CD4-positive, alpha-beta memory T cell (primary cell): ENCODE data around the gene LARP4B. TPM values are rescaled to one million over a fixed set of nuclear protein-coding genes. Genes with fewer than 3 reads are reported as not detected.

Experiments
- CTCF ChIA-PET: fragments of 350-600 bp; sonication (Branson Sonifier 250); formaldehyde crosslinking; loops from one replicate; lab custom pipeline; 2021; ENCODE audit warnings: inconsistent platforms; ENCODE audit not compliant: partially characterized antibody; lab: Charles Lee
- POLR2A ChIA-PET: fragments of 350-600 bp; sonication (Branson Sonifier 250); formaldehyde crosslinking; loops from one replicate; lab custom pipeline; 2021; ENCODE audit not compliant: partially characterized antibody; lab: Charles Lee
- DNase-seq, 5 donors: peaks; one replicate each; pipeline versions ENCODE4 v3.0.0 to v3.0.0-alpha.2; 2020 to 2022; ENCODE audit warnings: mixed read lengths in 1 of 5
- H3K27ac ChIP-seq: one replicate; pipeline ENCODE4 v1.7.0; 2013; ENCODE audit warnings: low read depth, low read length
- H3K27me3 ChIP-seq: 2 replicates; pipeline ENCODE4 v1.7.0; 2013; ENCODE audit warnings: mild to moderate bottlenecking, low read length, moderate library complexity; ENCODE audit not compliant: insufficient read depth
- H3K36me3 ChIP-seq: 2 replicates; pipeline ENCODE4 v1.7.0; 2013; ENCODE audit warnings: mild to moderate bottlenecking, low read length, moderate library complexity; ENCODE audit not compliant: insufficient read depth
- H3K4me1 ChIP-seq: 2 replicates; pipeline ENCODE4 v1.7.0; 2013; ENCODE audit warnings: mild to moderate bottlenecking, low read length, moderate library complexity; ENCODE audit not compliant: insufficient read depth
- H3K4me3 ChIP-seq, 2 donors: one replicate each; pipeline ENCODE4 v1.7.0; 2013; ENCODE audit warnings: low read length in 2 of 2, mild to moderate bottlenecking in 1 of 2
- H3K9me3 ChIP-seq, 2 donors: one replicate each; pipeline ENCODE4 v1.7.0; 2013; ENCODE audit warnings: low read length in 2 of 2, control low read depth in 1 of 2; ENCODE audit not compliant: control insufficient read depth in 1 of 2
- H3K27ac Mint-ChIP-seq, 7 donors: one replicate each; pipeline ENCODE4 v1.8.0; 2020 to 2021; ENCODE audit warnings: mixed read lengths in 7 of 7, mild to moderate bottlenecking in 6 of 7, inconsistent platforms in 3 of 7, moderate library complexity in 3 of 7
- H3K27me3 Mint-ChIP-seq, 2 donors: one replicate each; pipeline ENCODE4 v1.8.0; 2020 to 2021; ENCODE audit warnings: mixed read lengths in 2 of 2
- H3K36me3 Mint-ChIP-seq, 2 donors: one replicate each; pipeline ENCODE4 v1.8.0; 2020 to 2021; ENCODE audit warnings: mixed read lengths in 2 of 2, inconsistent platforms in 1 of 2, mild to moderate bottlenecking in 1 of 2
- H3K4me1 Mint-ChIP-seq, 4 donors: one replicate each; pipeline ENCODE4 v1.8.0; 2020 to 2021; ENCODE audit warnings: mixed read lengths in 4 of 4, mild to moderate bottlenecking in 1 of 4
- H3K4me3 Mint-ChIP-seq, 8 donors: one replicate each; pipeline ENCODE4 v1.8.0; 2020 to 2021; ENCODE audit warnings: mixed read lengths in 8 of 8, mild to moderate bottlenecking in 7 of 8, moderate library complexity in 6 of 8, inconsistent platforms in 3 of 8
- H3K9me3 Mint-ChIP-seq, 8 donors: one replicate each; pipeline ENCODE4 v1.8.0; 2020 to 2021; ENCODE audit warnings: mixed read lengths in 8 of 8, mild to moderate bottlenecking in 5 of 8, inconsistent platforms in 3 of 8, moderate library complexity in 1 of 8
- intact Hi-C: fragments of 100-400 bp; cut with micrococcal nuclease; formaldehyde crosslinking; loops from one replicate; pipeline ENCODE4 v1.15.1; 2023
- polyA plus RNA-seq, 2 donors: library from polyadenylated mRNA; unstranded; fragments of 300-500 nt; fragmentation: Illumina TruSeq; gene quantifications; one replicate each; pipeline ENCODE4 v1.2.3, GENCODE V29; 2021
- total RNA-seq, 2 experiments: library from RNA; stranded (reverse); gene quantifications; one replicate each; pipeline ENCODE4 v1.2.3, GENCODE V29; 2021

Gene LARP4B
- total and polyA plus RNA-seq, 4 experiments from 2014 or later, result 13.0 to 99.7 (median 61.9) TPM

DNA sequence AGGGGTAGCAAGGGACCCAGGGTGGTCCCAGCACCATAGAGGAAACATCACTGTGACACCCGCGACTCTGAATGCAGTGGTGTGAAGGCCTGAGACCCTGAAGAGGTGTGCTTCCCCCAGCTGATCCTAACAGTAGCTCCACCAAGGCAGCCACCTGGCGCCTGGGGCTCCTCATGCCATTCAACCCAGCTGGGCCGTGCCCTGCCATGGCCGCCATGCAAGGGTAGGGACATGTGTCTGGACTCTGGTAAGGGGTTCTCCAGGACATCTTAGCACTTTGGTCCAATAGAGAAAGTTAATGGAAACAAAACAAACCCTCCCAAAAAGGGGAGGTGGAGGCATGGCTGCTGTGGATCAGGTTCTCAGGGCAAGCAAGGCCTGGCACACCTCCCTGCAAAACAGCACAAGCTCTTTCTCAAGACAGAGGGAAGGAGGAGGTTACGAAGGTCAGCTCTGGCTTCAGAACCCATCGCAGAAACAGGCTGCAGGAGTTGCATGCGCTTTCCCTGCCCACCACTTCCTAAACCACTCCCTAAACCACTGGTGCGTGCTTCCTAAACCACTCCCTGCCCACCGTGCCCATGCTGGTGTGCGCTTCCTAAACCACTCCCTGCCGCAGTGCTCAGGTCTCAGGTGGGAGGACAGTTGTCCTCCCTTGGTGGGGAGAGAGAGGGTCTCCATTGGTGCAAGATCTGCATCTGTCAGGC lies 108.7 kb downstream of the LARP4B start:
- DNase-seq, result no peak
- Histone ChIP-seq H3K36me3 (peaks cover 71% of the 10 kb centered on the region), H3K4me3 (no peak overlapping the region), H3K4me1 (peaks cover 5% of the 10 kb centered on the region), H3K27me3 (no peaks in the 10 kb centered on the region), H3K27ac (no peak overlapping the region), H3K9me3 (no peaks in the 10 kb centered on the region)
- H3K4me1 Mint-ChIP-seq, result peaks cover 8 to 30% (median 16%) of the 10 kb centered on the region in 4 donors
- ChIA-PET CTCF (no interaction called here), POLR2A (no interaction called here)
- intact Hi-C loops, result no loop called here
- H3K36me3 Mint-ChIP-seq, result peaks cover 62 to 80% of the 10 kb centered on the region in 2 donors
- no peaks in the 10 kb centered on the region for H3K9me3 Mint-ChIP-seq
- peak overlapping the region; percentile 11 to 82 (median 66) for H3K27ac Mint-ChIP-seq
- no peaks in the 10 kb centered on the region for H3K27me3 Mint-ChIP-seq
- H3K4me3 Mint-ChIP-seq, result peak overlapping the region in 1 of 8 donors; percentile 24

GRCh38 chr10:822197-822596 lies 109.3 kb downstream of the LARP4B start:
- no peaks in the 10 kb centered on the region for H3K9me3 Mint-ChIP-seq
- H3K36me3 ChIP-seq, result peaks cover 71% of the 10 kb centered on the region
- no peaks in the 10 kb centered on the region for H3K9me3 ChIP-seq
- no peak for DNase-seq
- peak overlapping the region in 1 of 7 donors; percentile 70 for H3K27ac Mint-ChIP-seq
- H3K27me3 Mint-ChIP-seq, result no peaks in the 10 kb centered on the region
- peaks cover 5% of the 10 kb centered on the region for H3K4me1 ChIP-seq
- POLR2A ChIA-PET, result no interaction called here
- no peak overlapping the region for H3K27ac ChIP-seq
- intact Hi-C loops, result no loop called here
- H3K36me3 Mint-ChIP-seq, result peaks cover 61 to 82% of the 10 kb centered on the region in 2 donors
- H3K27me3 ChIP-seq, result no peaks in the 10 kb centered on the region
- no peak overlapping the region for H3K4me3 ChIP-seq
- no peak overlapping the region for H3K4me3 Mint-ChIP-seq
- H3K4me1 Mint-ChIP-seq, result peaks cover 8 to 30% (median 16%) of the 10 kb centered on the region in 4 donors
- CTCF ChIA-PET, result no interaction called here

- CTCF ChIA-PET, result no interaction called here
- no peak overlapping the region for H3K4me3 Mint-ChIP-seq
Observed at GRCh38 chr10:821322-821721, 110.2 kb downstream of the LARP4B start.

GRCh38 chr10:819816-820215 lies 111.7 kb downstream of the LARP4B start:
- Mint-ChIP-seq H3K36me3 (peaks cover 58 to 83% of the 10 kb centered on the region in 2 donors), H3K4me1 (peaks cover 6 to 30% (median 15%) of the 10 kb centered on the region in 4 donors), H3K27me3 (no peaks in the 10 kb centered on the region), H3K27ac (peak overlapping the region in 1 of 7 donors; percentile 30), H3K9me3 (no peaks in the 10 kb centered on the region), H3K4me3 (peak overlapping the region in 1 of 8 donors; percentile 3)
- H3K36me3 ChIP-seq, result peaks cover 76% of the 10 kb centered on the region
- ChIA-PET CTCF (no interaction called here), POLR2A (no interaction called here)
- DNase-seq, result no peak
- intact Hi-C loops, result loop anchor here (10.0 kb wide), 1 partner anchor 305 kb away; no protein-coding TSS in a partner anchor
- no peaks in the 10 kb centered on the region for H3K9me3 ChIP-seq
- H3K27me3 ChIP-seq, result no peaks in the 10 kb centered on the region
- peaks cover 5% of the 10 kb centered on the region for H3K4me1 ChIP-seq
- no peak overlapping the region for H3K4me3 ChIP-seq
- H3K27ac ChIP-seq, result no peak overlapping the region

More at GRCh38 chr10:821322-821721, 110.2 kb downstream of the LARP4B start:
- Mint-ChIP-seq H3K27ac (peak overlapping the region in 5 of 7 donors; percentile 52 to 84 (median 80)), H3K9me3 (no peaks in the 10 kb centered on the region), H3K4me1 (peaks cover 8 to 30% (median 16%) of the 10 kb centered on the region in 4 donors), H3K27me3 (no peaks in the 10 kb centered on the region), H3K36me3 (peaks cover 62 to 82% of the 10 kb centered on the region in 2 donors)
- no peak for DNase-seq
- no peaks in the 10 kb centered on the region for H3K27me3 ChIP-seq
- no peaks in the 10 kb centered on the region for H3K9me3 ChIP-seq
- intact Hi-C loops, result no loop called here
- peaks cover 5% of the 10 kb centered on the region for H3K4me1 ChIP-seq
- POLR2A ChIA-PET, result no interaction called here
- no peak overlapping the region for H3K27ac ChIP-seq
- H3K36me3 ChIP-seq, result peaks cover 77% of the 10 kb centered on the region
- no peak overlapping the region for H3K4me3 ChIP-seq

DNA sequence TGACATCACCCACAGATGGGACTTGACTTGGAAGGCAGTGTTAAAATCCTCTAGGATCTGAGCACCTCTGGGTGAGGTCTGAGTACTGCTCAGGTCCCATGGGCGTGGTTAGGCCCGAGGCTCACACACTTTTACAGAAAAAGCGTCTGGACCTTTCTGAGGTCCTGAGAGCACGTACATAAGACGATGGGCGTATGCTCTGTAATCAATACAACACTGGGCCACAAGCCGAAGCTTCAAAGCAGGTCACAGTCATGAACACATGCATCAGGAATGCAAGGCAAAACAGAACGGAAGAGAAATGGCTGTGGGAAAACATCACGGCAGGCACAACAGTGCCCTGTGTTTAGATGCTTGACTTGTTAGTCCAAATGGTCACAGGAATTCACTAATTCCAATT lies 112.2 kb downstream of the LARP4B start:
- no peak overlapping the region for H3K4me3 ChIP-seq
- H3K9me3 Mint-ChIP-seq, result no peaks in the 10 kb centered on the region
- peaks cover 62 to 83% of the 10 kb centered on the region in 2 donors for H3K36me3 Mint-ChIP-seq
- no peak overlapping the region for H3K4me3 Mint-ChIP-seq
- no peak overlapping the region for H3K27ac ChIP-seq
- no peak for DNase-seq
- peaks cover 5% of the 10 kb centered on the region for H3K4me1 ChIP-seq
- ChIA-PET CTCF (no interaction called here), POLR2A (no interaction called here)
- H3K27me3 Mint-ChIP-seq, result no peaks in the 10 kb centered on the region
- peaks cover 77% of the 10 kb centered on the region for H3K36me3 ChIP-seq
- H3K27me3 ChIP-seq, result no peaks in the 10 kb centered on the region
- H3K27ac Mint-ChIP-seq, result peak overlapping the region in 1 of 7 donors; percentile 68
- peaks cover 6 to 30% (median 15%) of the 10 kb centered on the region in 4 donors for H3K4me1 Mint-ChIP-seq
- no peaks in the 10 kb centered on the region for H3K9me3 ChIP-seq
- intact Hi-C loops, result loop anchor here (10.0 kb wide), 1 partner anchor 305 kb away; no protein-coding TSS in a partner anchor

- peaks cover 74% of the 10 kb centered on the region for H3K36me3 ChIP-seq
- no peaks in the 10 kb centered on the region for H3K9me3 Mint-ChIP-seq
- H3K4me3 Mint-ChIP-seq, result no peak overlapping the region
- intact Hi-C loops, result loop anchor here (10.0 kb wide), 1 partner anchor 304 kb away; no protein-coding TSS in a partner anchor
- H3K27me3 Mint-ChIP-seq, result no peaks in the 10 kb centered on the region
- DNase-seq, result no peak
- H3K4me1 ChIP-seq, result peaks cover 5% of the 10 kb centered on the region
- H3K27ac ChIP-seq, result no peak overlapping the region
- no peak overlapping the region for H3K27ac Mint-ChIP-seq
- no peaks in the 10 kb centered on the region for H3K9me3 ChIP-seq
- CTCF ChIA-PET, result no interaction called here
- no peak overlapping the region for H3K4me3 ChIP-seq
- peaks cover 6 to 24% (median 10%) of the 10 kb centered on the region in 4 donors for H3K4me1 Mint-ChIP-seq
- POLR2A ChIA-PET, result no interaction called here
- no peaks in the 10 kb centered on the region for H3K27me3 ChIP-seq
- peaks cover 59 to 80% of the 10 kb centered on the region in 2 donors for H3K36me3 Mint-ChIP-seq
Observed at GRCh38 chr10:818526-819220, 112.8 kb downstream of the LARP4B start.

GRCh38 chr10:818010-818409 lies 113.5 kb downstream of the LARP4B start:
- Mint-ChIP-seq H3K4me3 (no peak overlapping the region), H3K27ac (peak overlapping the region in 1 of 7 donors; percentile 61), H3K36me3 (peaks cover 60 to 78% of the 10 kb centered on the region in 2 donors), H3K27me3 (no peaks in the 10 kb centered on the region), H3K9me3 (no peaks in the 10 kb centered on the region), H3K4me1 (peaks cover 2 to 17% (median 4%) of the 10 kb centered on the region in 4 donors)
- ChIA-PET POLR2A (no interaction called here), CTCF (no interaction called here)
- DNase-seq, result no peak
- no peaks in the 10 kb centered on the region for H3K9me3 ChIP-seq
- H3K27me3 ChIP-seq, result no peaks in the 10 kb centered on the region
- no peak overlapping the region for H3K27ac ChIP-seq
- H3K4me3 ChIP-seq, result no peak overlapping the region
- H3K36me3 ChIP-seq, result peaks cover 72% of the 10 kb centered on the region
- peaks cover 4% of the 10 kb centered on the region for H3K4me1 ChIP-seq
- intact Hi-C loops, result loop anchor here (10.0 kb wide), 1 partner anchor 303 kb away; no protein-coding TSS in a partner anchor
